GM12878 (cell line): ENCODE data around the gene PIK3R5. TPM values are rescaled to one million over a fixed set of nuclear protein-coding genes. Genes with fewer than 3 reads are reported as not detected.

Experiments used
- ATAC-seq: fragments of 200-7000 bp; cut with Tn5 transposase; 3 replicates; pipeline ENCODE4 v1.9.1; 2020; ENCODE audit warnings: mild to moderate bottlenecking, moderate library complexity
- BruUV-seq: library from RNA; stranded (reverse); fragments of 400-500 nt; replicated peaks from 2 replicates; lab custom pipeline; 2021; lab: Mats Ljungman, UMichigan
- CTCF ChIA-PET: fragments of 300-600 bp; sonication (Branson Sonifier 250); formaldehyde crosslinking; extraction: SDS; loops from one replicate; lab custom pipeline; 2021; ENCODE audit warnings: inconsistent platforms; lab: Yijun Ruan, JAX
- POLR2A ChIA-PET: fragments of 350-600 bp; formaldehyde crosslinking; extraction: SDS; loops from one replicate; lab custom pipeline; 2021; ENCODE audit warnings: inconsistent platforms; lab: Charles Lee
- RAD21 ChIA-PET: fragments of 300-600 bp; sonication (Branson Sonifier 250); formaldehyde crosslinking; loops from one replicate; lab custom pipeline; 2023; ENCODE audit warnings: antibody characterized with exemption; ENCODE audit not compliant: unreplicated experiment; lab: Charles Lee
- SMC1A ChIA-PET: fragments of 300-600 bp; sonication (Branson Sonifier 250); formaldehyde crosslinking; loops from one replicate; lab custom pipeline; 2023; ENCODE audit not compliant: unreplicated experiment, uncharacterized antibody; lab: Charles Lee
- DNase-seq: peaks from one replicate; pipeline ENCODE4 v3.0.0-alpha.2; 2011; ENCODE audit warnings: low read depth, low spot score
- FAIRE-seq: peaks from 3 replicates; lab custom pipeline; 2011; peaks lifted over from hg19 to GRCh38; lab: Jason Lieb, UNC
- H2AFZ ChIP-seq: 2 replicates; pipeline ENCODE4 v1.6.0; 2011; ENCODE audit warnings: low read depth, low read length, control low read depth; ENCODE audit not compliant: control insufficient read depth
- H3K27ac ChIP-seq: 2 replicates; pipeline ENCODE4 v1.5.1; 2011; ENCODE audit warnings: control low read depth; ENCODE audit not compliant: control insufficient read depth, insufficient read depth
- H3K27me3 ChIP-seq, 2 experiments: replicated peaks in 1 of 2; 2 replicates each; pipeline versions ENCODE4 v1.6.0 to v1.6.1; 2011; ENCODE audit warnings: low read length in 1 of 2; ENCODE audit not compliant: control insufficient read depth in 2 of 2, insufficient read depth in 2 of 2
- H3K36me3 ChIP-seq, 2 experiments: 2 replicates each; pipeline ENCODE4 v1.5.1; 2011; ENCODE audit warnings: low read length in 1 of 2; ENCODE audit not compliant: control insufficient read depth in 2 of 2, insufficient read depth in 2 of 2
- H3K4me1 ChIP-seq: 2 replicates; pipeline ENCODE4 v1.6.1; 2011; ENCODE audit warnings: mild to moderate bottlenecking, low read length, moderate library complexity, mixed read lengths; ENCODE audit not compliant: control insufficient read depth, insufficient read depth
- H3K4me2 ChIP-seq: 2 replicates; pipeline ENCODE4 v1.6.0; 2011; ENCODE audit warnings: control low read depth; ENCODE audit not compliant: control insufficient read depth, insufficient read depth
- H3K4me3 ChIP-seq: fragments of 200-600 bp; sonication (generic); 2 replicates; pipeline ENCODE4 v1.5.1; 2016
- H3K79me2 ChIP-seq: 2 replicates; pipeline ENCODE4 v1.6.0; 2011; ENCODE audit warnings: low read length; ENCODE audit not compliant: control insufficient read depth, insufficient read depth
- H3K9ac ChIP-seq: 2 replicates; pipeline ENCODE4 v1.8.0; 2011; ENCODE audit warnings: low read length, control low read depth, mixed read lengths; ENCODE audit not compliant: control insufficient read depth, insufficient read depth
- H3K9me3 ChIP-seq: replicated peaks from 3 replicates; pipeline ENCODE4 v1.5.1; 2011; ENCODE audit warnings: mild to moderate bottlenecking, low read length; ENCODE audit not compliant: control insufficient read depth, insufficient read depth
- H4K20me1 ChIP-seq: 2 replicates; pipeline ENCODE4 v1.6.0; 2011; ENCODE audit not compliant: control insufficient read depth, insufficient read depth
- IKZF1 ChIP-seq: fragments of 450-650 bp; conservative IDR thresholded peaks from 2 replicates; pipeline ENCODE4 v1.6.1; 2017; ENCODE audit warnings: antibody characterized with exemption, mild to moderate bottlenecking
- IKZF2 ChIP-seq, 2 experiments: fragments of 450-650 bp; IDR thresholded peaks; 2 replicates each; pipeline ENCODE4 v1.6.1; 2017; ENCODE audit warnings: mild to moderate bottlenecking in 2 of 2, moderate library complexity in 2 of 2
- SMARCA5 ChIP-seq: fragments of 450-650 bp; IDR thresholded peaks from 2 replicates; pipeline ENCODE4 v1.6.1; 2017; ENCODE audit warnings: mild to moderate bottlenecking
- TARDBP ChIP-seq: IDR thresholded peaks from 2 replicates; pipeline ENCODE4 v1.6.1; 2016; ENCODE audit warnings: borderline replicate concordance
- WGBS: methylation state at CpG from one replicate; pipeline ENCODE4 v1.1.6; 2016; ENCODE audit warnings: low lambda C conversion rate; ENCODE audit not compliant: insufficient replicate concordance, insufficient coverage; ENCODE audit errors: missing lambda C conversion rate; 5-methylcytosine and 5-hydroxymethylcytosine counted together
- in situ Hi-C: fragments of 300-500 bp; cut with MboI; formaldehyde crosslinking; loops from 9 replicates; pipeline ENCODE4 v1.14.3; 2018; ENCODE audit warnings: mixed read lengths
- intact Hi-C: fragments of 100-400 bp; cut with micrococcal nuclease; formaldehyde crosslinking; loops from one replicate; pipeline ENCODE4 v1.14.2; 2022; ENCODE audit not compliant: unreplicated experiment
- polyA plus RNA-seq, 11 experiments: library from polyadenylated mRNA; depleted of rRNA in 4 of 11; unstranded in 6 of 11; stranded (reverse) in 5 of 11; fragments of >200 nt; fragmentation: Nextera tagmentation in 4 of 11; fragmentation: Illumina TruSeq in 1 of 11; extraction: Ambion mirVana in 4 of 11; extraction: Trizol in 1 of 11; gene quantifications; 1 replicate in 1 of 11; 2 replicates in 10 of 11; pipeline versions ENCODE4 v1.2.1 to v1.2.3, GENCODE V29; 2011 to 2016; ENCODE audit warnings: inconsistent platforms in 2 of 11, missing spikeins in 2 of 11, low read depth in 1 of 11
- total RNA-seq, 4 experiments: library from RNA; depleted of rRNA in 3 of 4; stranded (reverse); fragments of >200 nt in 3 of 4; fragmentation: Illumina TruSeq in 1 of 4; extraction: Trizol in 1 of 4; gene quantifications; 2 replicates each; pipeline versions ENCODE4 v1.2.1 to v1.2.3, GENCODE V29; 2013 to 2021
- TF ChIP-seq, protein P1 (sequence below): fragments of 150-350 bp; IDR thresholded peaks from 2 replicates; pipeline ENCODE4 v1.6.1; 2016; ENCODE audit warnings: low read depth, low read length
- TF ChIP-seq, protein P2 (sequence below): fragments of 450-650 bp; IDR thresholded peaks from 2 replicates; pipeline ENCODE4 v1.6.1; 2016; ENCODE audit warnings: mild to moderate bottlenecking

Gene PIK3R5
- total and polyA plus RNA-seq, 10 of the 15 experiments (the other 5 are each of a cell fraction or from before 2014, with no cell fraction given) = 9.5 to 50.8 (median 35.5) TPM

- H3K79me2 ChIP-seq = peaks cover 8% of the 10 kb centered on the region; the same call in 1 of the 2 replicates
- CTCF ChIA-PET = interaction anchor here (0.7 to 11.1 kb wide), 30 partner anchors 15 to 669 kb away, joined by 3 to 162 read pairs (median 8); partner anchors contain the start of gene PIK3R6
- no peak overlapping the region for H2AFZ ChIP-seq
- POLR2A ChIA-PET = interaction anchor here (0.8 to 8.2 kb wide), 8 partner anchors 17 to 87 kb away, joined by 3 to 74 read pairs (median 3); no protein-coding TSS in a partner anchor
- peak overlapping the region; percentile 98 for H3K27ac ChIP-seq
- H3K4me2 ChIP-seq = peak overlapping the region; percentile 31
- DNase-seq (no peak), ATAC-seq (no peak), FAIRE-seq (no peak)
- SMC1A ChIA-PET = interaction anchor here (0.6 to 13.6 kb wide), 36 partner anchors 8 to 511 kb away, joined by 3 to 208 read pairs (median 6); partner anchors contain the start of genes PIK3R5 and PIK3R6
- peak overlapping the region; percentile 27; the same call in 1 of the 2 replicates for H3K9ac ChIP-seq
- in situ Hi-C loops (no loop called here), intact Hi-C loops (loop anchor here (2.0 to 10.0 kb wide), 3 partner anchors 87 to 479 kb away; no protein-coding TSS in a partner anchor)
- H3K27me3 ChIP-seq = no peaks in the 10 kb centered on the region
- RAD21 ChIA-PET = interaction anchor here (0.7 to 7.7 kb wide), 26 partner anchors 18 to 484 kb away, joined by 3 to 115 read pairs (median 9); partner anchors contain the start of genes PIK3R5 and PIK3R6
- peak overlapping the region; percentile 14; the same call in 1 of the 2 replicates for H3K4me3 ChIP-seq
- BruUV-seq = no TSS peak
- H3K9me3 ChIP-seq = no peaks in the 10 kb centered on the region
- no peaks in the 10 kb centered on the region for H4K20me1 ChIP-seq
- 0 out of 4 replicates have a peak, but pooled peaks of 1 of the 2 experiments have one; percentile 13 for TF ChIP-seq IKZF2 (IDR thresholded peaks at IDR 0.05)
- TF ChIP-seq, protein P1, sequence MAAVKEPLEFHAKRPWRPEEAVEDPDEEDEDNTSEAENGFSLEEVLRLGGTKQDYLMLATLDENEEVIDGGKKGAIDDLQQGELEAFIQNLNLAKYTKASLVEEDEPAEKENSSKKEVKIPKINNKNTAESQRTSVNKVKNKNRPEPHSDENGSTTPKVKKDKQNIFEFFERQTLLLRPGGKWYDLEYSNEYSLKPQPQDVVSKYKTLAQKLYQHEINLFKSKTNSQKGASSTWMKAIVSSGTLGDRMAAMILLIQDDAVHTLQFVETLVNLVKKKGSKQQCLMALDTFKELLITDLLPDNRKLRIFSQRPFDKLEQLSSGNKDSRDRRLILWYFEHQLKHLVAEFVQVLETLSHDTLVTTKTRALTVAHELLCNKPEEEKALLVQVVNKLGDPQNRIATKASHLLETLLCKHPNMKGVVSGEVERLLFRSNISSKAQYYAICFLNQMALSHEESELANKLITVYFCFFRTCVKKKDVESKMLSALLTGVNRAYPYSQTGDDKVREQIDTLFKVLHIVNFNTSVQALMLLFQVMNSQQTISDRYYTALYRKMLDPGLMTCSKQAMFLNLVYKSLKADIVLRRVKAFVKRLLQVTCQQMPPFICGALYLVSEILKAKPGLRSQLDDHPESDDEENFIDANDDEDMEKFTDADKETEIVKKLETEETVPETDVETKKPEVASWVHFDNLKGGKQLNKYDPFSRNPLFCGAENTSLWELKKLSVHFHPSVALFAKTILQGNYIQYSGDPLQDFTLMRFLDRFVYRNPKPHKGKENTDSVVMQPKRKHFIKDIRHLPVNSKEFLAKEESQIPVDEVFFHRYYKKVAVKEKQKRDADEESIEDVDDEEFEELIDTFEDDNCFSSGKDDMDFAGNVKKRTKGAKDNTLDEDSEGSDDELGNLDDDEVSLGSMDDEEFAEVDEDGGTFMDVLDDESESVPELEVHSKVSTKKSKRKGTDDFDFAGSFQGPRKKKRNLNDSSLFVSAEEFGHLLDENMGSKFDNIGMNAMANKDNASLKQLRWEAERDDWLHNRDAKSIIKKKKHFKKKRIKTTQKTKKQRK = no peak
- TF ChIP-seq SMARCA5 = no peak
- TF ChIP-seq, protein P2, sequence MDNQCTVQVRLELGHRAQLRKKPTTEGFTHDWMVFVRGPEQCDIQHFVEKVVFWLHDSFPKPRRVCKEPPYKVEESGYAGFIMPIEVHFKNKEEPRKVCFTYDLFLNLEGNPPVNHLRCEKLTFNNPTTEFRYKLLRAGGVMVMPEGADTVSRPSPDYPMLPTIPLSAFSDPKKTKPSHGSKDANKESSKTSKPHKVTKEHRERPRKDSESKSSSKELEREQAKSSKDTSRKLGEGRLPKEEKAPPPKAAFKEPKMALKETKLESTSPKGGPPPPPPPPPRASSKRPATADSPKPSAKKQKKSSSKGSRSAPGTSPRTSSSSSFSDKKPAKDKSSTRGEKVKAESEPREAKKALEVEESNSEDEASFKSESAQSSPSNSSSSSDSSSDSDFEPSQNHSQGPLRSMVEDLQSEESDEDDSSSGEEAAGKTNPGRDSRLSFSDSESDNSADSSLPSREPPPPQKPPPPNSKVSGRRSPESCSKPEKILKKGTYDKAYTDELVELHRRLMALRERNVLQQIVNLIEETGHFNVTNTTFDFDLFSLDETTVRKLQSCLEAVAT = peak; percentile 82
- TF ChIP-seq IKZF1 = 0 out of 2 replicates have a peak, but pooled peaks have one; percentile 15
- TF ChIP-seq TARDBP = no peak
- WGBS = 91% methylated on average over 17 of the region's 17 CpGs
- H3K36me3 ChIP-seq = peaks cover 6 to 23% of the 10 kb centered on the region in 2 experiments; a peak in 3 of 4 replicates
- H3K4me1 ChIP-seq = peaks cover 64% of the 10 kb centered on the region
Observed at GRCh38 chr17:8894202-8894671, 71.3 kb downstream of the PIK3R5 start.
